Heart left ventricle (tissue), 13 donors: Measurements from ENCODE around the gene AXDND1.

Experiments used
- CTCF ChIP-seq, 12 donors: fragments of 200-600 bp; sonication (generic) in 4 of 12; IDR thresholded peaks; one replicate each; pipeline versions ENCODE4 v1.5.0 to v1.8.0; 2018 to 2022; ENCODE audit warnings: antibody characterized with exemption in 12 of 12, mild to moderate bottlenecking in 5 of 12
- POLR2A ChIP-seq, 2 donors: fragments of 450-650 bp; IDR thresholded peaks; one replicate each; pipeline ENCODE4 v1.6.1; 2017; ENCODE audit warnings: antibody characterized with exemption in 2 of 2, mild to moderate bottlenecking in 2 of 2, moderate library complexity in 2 of 2
- donor health status: ischemic (EF 13 %, LVEDD 7.1; RV severe dilation, severe dysfunction).
- donor health status: DM: no; HTN: yes; CAD: no.
- donor health status: DM: no; HTN: no; CAD: no.
- donor health status: ischemic (EF 25% LVEDD 6.9; RV normal size, moderate dysfunction).
- donor health status: ischemic (EF 25% LVEDD 5.7; RV mildly dilated, moderate dysfunction).
- donor health status: ischemic (EF 35%, LVEDD 5.7; RV mildly dilated, moderate dysfunction).
- donor health status: nonischemic (EF 11% LVEDD 7.7; RV severe dilation, severe dysfunction).
- donor health status: DM: yes; HTN: yes; CAD: no.
- donor health status: PGD.
- donor health status: ischemic (EF 29% LVEDD 5.4; RV normal size, mild dysfunction).
- donor health status: nonischemic (EF 23%, LVEDD 6.1; RV moderate dilation, normal function).

- TF ChIP-seq CTCF (IDR thresholded peaks at IDR 0.05) (no peak), POLR2A (IDR thresholded peaks at IDR 0.05) (no peak)
Measured at GRCh38 chr1:179327679-179328078, 38.1 kb upstream of the AXDND1 start.
